ENCODE data around the gene SSBP3.
"Not testable (repeated sequence)": the region's sequence is repeated elsewhere in the genome, so short reads cannot be mapped to it uniquely, and the experiment has no call there.

The SSBP3 gene

GRCh38 chr1:54406339-54407153, at the start of gene SSBP3:
Gene SSBP3 (minus strand): TSS chr1:54406394.
- DNase-seq (ENCODE audit: low spot score), result peak; percentile 97

GRCh38 chr1:54453509-54453908, 47.3 kb upstream of the SSBP3 start:
- DNase-seq (ENCODE audit: low spot score), result no peak

GRCh38 chr1:54453022-54453421, 46.8 kb upstream of the SSBP3 start:
- no peak for DNase-seq (ENCODE audit: low spot score)

- DNase-seq (ENCODE audit: low spot score), result not testable (repeated sequence)
These were observed 43.2 kb upstream of the SSBP3 start for GRCh38 chr1:54449431-54449830.

DNA sequence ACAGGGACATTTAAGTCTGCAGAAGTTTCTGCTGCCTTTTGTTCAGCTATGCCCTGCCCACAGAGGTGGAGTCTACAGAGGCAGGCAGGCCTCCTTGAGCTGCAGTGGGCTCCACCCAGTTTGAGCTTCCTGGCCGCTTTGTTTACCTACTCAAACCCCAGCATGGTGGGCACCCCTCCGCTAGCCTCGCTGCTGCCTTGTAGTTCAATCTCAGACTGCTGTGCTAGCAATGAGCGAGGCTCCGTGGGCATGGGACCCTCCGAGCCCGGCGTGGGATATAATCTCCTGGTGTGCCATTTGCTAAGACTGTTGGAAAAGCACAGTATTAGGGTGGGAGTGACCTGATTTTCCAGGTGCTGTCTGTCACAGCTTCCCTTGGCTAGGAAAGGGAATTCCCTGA, 42.6 kb upstream of the SSBP3 start:
- DNase-seq (ENCODE audit: low spot score), result not testable (repeated sequence)

DNA sequence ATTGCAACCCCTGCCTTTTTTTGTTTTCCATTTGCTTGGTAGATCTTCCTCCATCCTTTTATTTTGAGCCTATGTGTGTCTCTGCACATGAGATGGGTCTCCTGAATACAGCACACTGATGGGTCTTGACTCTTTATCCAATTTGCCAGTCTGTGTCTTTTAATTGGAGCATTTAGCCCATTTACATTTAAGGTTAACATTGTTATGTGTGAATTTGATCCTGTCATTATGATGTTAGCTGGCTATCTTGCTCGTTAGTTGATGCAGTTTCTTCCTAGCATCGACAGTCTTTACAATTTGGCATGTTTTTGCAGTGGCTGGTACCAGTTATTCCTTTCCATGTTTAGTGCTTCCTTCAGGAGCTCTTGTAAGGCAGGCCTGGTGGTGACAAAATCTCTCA, 40.9 kb upstream of the SSBP3 start:
- not testable (repeated sequence) for DNase-seq (ENCODE audit: low spot score)

- no peak for DNase-seq (ENCODE audit: low spot score)
These were observed 36.0 kb upstream of the SSBP3 start for GRCh38 chr1:54442185-54442584.

DNA sequence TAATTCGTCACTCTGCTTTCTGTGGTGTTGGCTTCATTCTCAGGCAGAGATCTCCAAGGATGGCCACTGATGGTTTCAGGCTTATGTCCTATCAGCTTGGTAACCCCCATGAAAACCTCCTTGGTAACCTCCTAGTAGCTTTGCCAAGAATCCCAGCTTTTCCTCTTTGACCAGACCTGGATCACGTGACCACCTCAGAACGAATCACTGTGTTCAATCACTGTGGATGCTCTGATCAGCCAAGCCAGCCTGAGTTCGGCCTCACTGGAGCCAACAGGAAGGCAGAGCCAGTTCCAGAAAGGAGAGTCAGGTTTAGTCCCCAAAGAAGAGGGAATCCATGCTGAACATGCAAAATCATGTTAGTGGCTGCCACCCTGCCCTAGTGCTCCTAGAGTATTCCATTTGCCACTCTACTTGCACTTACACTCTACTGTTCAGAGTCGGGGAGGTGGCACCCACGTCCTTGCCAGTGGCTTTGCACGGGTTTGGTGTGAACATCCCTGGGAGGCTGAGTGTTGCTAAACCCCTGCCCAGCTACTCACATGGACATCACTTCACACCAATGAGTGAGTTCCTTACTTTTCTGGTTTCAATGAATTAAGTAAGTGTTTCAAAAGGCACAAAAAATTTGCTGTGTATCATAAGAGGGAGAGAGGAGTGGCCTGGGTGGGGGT, 33.5 kb upstream of the SSBP3 start:
- DNase-seq (ENCODE audit: low spot score), result no peak

- DNase-seq (ENCODE audit: low spot score), result no peak
These were observed 31.6 kb upstream of the SSBP3 start for GRCh38 chr1:54437783-54438182.

GRCh38 chr1:54436826-54437225, 30.6 kb upstream of the SSBP3 start:
- DNase-seq (ENCODE audit: low spot score), result no peak

DNA sequence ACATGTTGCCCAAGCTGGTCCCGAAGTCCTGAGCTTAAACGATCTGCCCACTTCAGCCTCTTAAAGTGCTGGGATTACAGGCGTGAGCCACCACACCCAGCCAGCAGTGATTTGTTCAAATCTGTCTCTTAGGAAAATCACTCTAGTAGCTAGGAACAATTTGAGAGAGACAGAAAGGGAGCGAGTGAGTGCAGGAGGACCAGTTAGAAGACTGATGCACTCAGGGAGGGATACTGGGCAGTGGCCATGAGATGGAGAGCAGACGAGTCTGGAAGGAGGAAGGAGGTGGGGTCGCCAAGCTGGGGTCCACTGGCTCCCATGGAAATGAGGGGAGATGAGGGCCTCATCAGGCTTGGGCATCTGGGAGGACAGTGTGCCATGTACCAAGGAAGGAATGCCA, 23.6 kb upstream of the SSBP3 start:
- no peak for DNase-seq (ENCODE audit: low spot score)

- DNase-seq (ENCODE audit: low spot score), result no peak
These were observed 22.8 kb upstream of the SSBP3 start for GRCh38 chr1:54428837-54429518.

DNA sequence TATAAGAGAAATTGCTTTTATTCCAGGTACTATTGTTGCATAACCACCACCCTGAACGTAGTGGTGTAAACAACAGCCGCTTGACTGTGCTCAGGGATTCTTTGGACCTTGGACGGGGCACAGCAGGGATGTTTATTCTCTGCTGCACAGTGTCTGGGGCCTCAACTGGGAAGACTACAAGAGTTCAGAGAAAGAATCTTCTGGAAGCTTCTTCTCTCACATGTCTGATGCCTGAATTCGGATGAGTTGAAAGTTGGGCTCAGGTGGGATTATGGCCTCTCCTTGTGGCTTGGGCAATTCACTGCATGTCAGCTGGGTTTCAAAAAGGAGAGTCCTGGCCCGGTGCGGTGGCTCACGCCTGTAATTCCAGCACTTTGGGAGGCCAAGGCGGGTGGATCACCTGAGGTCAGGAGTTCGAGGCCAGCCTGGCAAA, 19.0 kb upstream of the SSBP3 start:
- no peak for DNase-seq (ENCODE audit: low spot score)

DNA sequence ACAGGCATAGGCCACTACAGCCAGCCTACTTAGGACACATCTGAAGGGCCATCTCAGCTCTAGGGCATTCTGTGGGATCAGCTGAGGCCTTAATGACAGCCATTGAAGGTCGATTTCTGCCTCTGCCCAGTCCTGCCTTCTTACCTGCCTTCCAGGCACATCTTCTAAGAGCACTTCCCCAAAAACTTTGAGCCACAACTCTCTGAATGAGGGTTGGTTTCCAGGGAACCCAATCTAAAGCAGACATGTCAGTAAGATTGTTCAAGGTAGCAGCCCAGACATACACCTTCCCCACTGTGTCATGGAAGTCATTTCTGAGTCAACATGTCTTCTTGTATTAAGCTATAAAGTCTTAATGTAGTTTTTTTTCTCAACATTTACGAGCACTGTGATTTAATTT, 18.2 kb upstream of the SSBP3 start:
- DNase-seq (ENCODE audit: low spot score), result no peak

- DNase-seq (ENCODE audit: low spot score), result no peak
These were observed 14.9 kb upstream of the SSBP3 start for GRCh38 chr1:54421101-54421504.

- DNase-seq (ENCODE audit: low spot score), result not testable (repeated sequence)
These were observed 12.4 kb upstream of the SSBP3 start for GRCh38 chr1:54418598-54418997.

DNA sequence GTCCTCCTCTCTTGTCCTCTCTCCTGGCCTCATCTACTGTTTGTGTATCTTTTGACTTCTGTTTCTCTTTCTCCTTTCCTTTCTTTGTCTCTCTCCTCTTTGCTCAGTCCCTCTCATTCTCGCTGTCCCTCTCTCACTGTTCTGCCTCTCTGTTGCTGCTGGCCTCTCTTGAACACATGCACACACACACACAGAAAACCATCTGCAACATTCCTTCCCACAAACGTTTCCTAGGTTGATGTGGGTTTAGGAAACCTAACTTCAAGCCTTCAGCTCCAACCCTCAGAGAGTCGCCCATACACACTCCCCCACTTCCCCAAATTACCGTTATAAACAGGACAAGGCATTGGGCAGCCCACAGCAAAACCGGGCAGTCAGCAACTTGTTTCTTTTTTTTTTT, 10.9 kb upstream of the SSBP3 start:
- no peak for DNase-seq (ENCODE audit: low spot score)

DNA sequence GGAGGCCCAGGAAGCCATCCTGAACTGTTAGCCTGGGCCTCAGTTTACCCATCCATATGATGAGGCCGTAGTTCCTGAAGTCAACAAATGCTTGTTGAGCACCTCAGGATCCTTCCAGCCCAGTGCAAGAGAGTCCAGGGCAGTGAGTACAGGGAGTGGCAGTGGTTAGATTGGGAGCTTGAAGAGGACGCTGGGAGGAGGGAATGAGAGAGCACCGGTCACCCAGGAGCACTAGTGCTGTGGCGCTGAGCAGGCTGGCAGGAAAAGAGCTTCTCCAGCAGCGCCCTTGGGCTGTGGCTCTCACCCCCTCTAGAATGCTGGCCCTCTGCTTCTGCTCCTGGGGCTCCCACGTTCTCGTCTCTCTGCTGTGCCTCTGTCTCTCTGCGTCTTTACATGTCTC, 10.2 kb upstream of the SSBP3 start:
- no peak for DNase-seq (ENCODE audit: low spot score)

- no peak for DNase-seq (ENCODE audit: low spot score)
These were observed 9.8 kb upstream of the SSBP3 start for GRCh38 chr1:54415991-54416390.

DNA sequence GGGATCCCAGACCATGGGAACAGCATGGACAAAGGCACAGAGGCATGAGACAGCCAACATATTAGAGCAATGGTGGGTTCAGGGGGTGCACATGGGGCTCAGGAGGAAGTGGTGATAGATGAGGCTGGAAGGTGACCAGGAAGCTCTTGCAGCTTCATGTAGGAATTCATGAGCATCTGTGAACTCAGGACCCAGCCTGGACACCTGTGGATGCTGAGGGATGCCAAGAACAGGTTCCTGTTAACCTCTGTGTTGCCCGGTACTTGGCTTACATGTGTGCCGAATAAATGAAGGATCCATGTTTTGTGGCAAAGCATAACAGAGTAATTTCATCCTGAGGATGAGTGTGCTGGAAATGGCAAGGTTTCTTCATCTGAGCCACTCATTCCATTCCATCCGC, 9.3 kb upstream of the SSBP3 start:
- no peak for DNase-seq (ENCODE audit: low spot score)

GRCh38 chr1:54413732-54414131, 7.5 kb upstream of the SSBP3 start:
- DNase-seq (ENCODE audit: low spot score), result no peak

GRCh38 chr1:54413295-54413694, 7.1 kb upstream of the SSBP3 start:
- DNase-seq (ENCODE audit: low spot score), result no peak

DNA sequence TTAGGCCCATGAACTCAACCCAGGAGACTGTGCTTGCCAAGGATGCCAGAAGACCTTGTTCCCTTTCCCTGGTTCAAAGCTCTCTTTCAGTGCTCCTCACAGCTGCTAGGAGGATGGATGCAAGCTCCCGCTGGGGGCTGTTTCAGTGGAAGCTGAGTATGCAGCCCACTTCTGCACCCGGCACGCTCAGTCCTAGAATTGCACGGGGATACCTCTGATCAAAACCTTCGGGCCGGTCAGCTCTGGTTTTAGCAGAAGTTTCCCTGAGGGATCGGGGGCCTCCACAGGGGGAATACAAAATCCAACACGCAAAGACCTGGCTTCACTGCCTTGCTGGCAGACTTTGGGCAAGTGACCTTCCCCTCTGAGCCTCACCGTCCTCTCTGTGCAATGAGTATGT, 4.2 kb upstream of the SSBP3 start:
- no peak for DNase-seq (ENCODE audit: low spot score)
